Measurements from ENCODE around the gene SRP72. TPM values are rescaled to one million over a fixed set of nuclear protein-coding genes. Genes with fewer than 3 reads are reported as not detected.

SRP72 gene
- total and polyA plus RNA-seq, 2 of the 8 experiments (the other 6 are each of a cell fraction or from before 2014, with no cell fraction given) = 37.7 to 144 TPM

DNA sequence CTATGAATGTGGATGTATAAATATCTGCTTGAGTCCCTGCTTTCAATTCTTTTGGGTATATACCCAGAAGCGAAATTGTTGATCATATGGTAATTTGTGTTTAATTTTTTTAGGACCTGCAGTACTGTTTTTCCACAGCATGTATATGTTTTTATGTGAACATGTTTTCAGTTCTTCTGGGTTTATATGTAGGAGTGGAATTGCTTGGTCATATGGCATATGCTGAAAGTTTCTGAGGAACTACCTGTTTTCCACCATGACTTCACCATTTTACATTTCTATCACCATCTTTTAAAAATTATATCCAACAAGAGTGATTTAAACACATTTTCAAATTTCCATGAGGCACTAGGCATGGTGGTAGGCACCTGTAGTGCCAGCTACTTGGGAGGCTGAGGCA is 40.2 kb upstream of the SRP72 start (continued):
- TF ChIP-seq SIRT6 (IDR thresholded peaks at IDR 0.05; ENCODE audit: low read length) = no peak
